Keratinocyte (primary cell): ENCODE measurements around the gene SHISA9. TPM values are rescaled to one million over a fixed set of nuclear protein-coding genes. Genes with fewer than 3 reads are reported as not detected.

Experiments used
- DNase-seq: peaks from one replicate; pipeline ENCODE4 v3.0.0-alpha.2; 2011; ENCODE audit warnings: low read depth, missing footprints, low spot score
- FAIRE-seq: peaks from 2 replicates; lab custom pipeline; 2011; peaks lifted over from hg19 to GRCh38; lab: Jason Lieb, UNC
- H2AFZ ChIP-seq: 2 replicates; pipeline ENCODE4 v1.6.0; 2012; ENCODE audit warnings: low read length, control low read depth, inconsistent platforms; ENCODE audit not compliant: control insufficient read depth
- H3K27ac ChIP-seq: 2 replicates; pipeline ENCODE4 v1.5.1; 2011; ENCODE audit warnings: low read length; ENCODE audit not compliant: control insufficient read depth, insufficient read depth
- H3K27me3 ChIP-seq: 3 replicates; pipeline ENCODE4 v1.6.0; 2011; ENCODE audit warnings: low read length; ENCODE audit not compliant: control insufficient read depth, insufficient read depth; ENCODE audit errors: extremely low read depth
- H3K36me3 ChIP-seq, 2 experiments: 2 replicates in 1 of 2; 3 replicates in 1 of 2; pipeline ENCODE4 v1.5.1; 2011; ENCODE audit warnings: low read length in 2 of 2, mild to moderate bottlenecking in 1 of 2; ENCODE audit not compliant: control insufficient read depth in 2 of 2, insufficient read depth in 2 of 2; ENCODE audit errors: extremely low read depth in 1 of 2
- H3K4me1 ChIP-seq: 3 replicates; pipeline ENCODE4 v1.5.1; 2011; ENCODE audit warnings: low read length; ENCODE audit not compliant: control insufficient read depth, insufficient read depth; ENCODE audit errors: extremely low read depth
- H3K4me2 ChIP-seq: 3 replicates; pipeline ENCODE4 v1.6.0; 2011; ENCODE audit warnings: low read depth, low read length; ENCODE audit not compliant: control insufficient read depth, insufficient read depth; ENCODE audit errors: extremely low read depth
- H3K4me3 ChIP-seq, 3 experiments: fragments of 200-600 bp in 1 of 3; sonication (generic) in 1 of 3; 2 replicates in 2 of 3; 3 replicates in 1 of 3; pipeline ENCODE4 v1.5.1; 2011 to 2016; ENCODE audit warnings: low read length in 3 of 3, mild to moderate bottlenecking in 3 of 3, control low read depth in 2 of 3, inconsistent platforms in 1 of 3, low read depth in 1 of 3, mixed read lengths in 1 of 3, mixed run types in 1 of 3, moderate library complexity in 1 of 3; ENCODE audit not compliant: control insufficient read depth in 2 of 3, insufficient read depth in 2 of 3; ENCODE audit errors: extremely low read depth in 1 of 3
- H3K79me2 ChIP-seq: 2 replicates; pipeline ENCODE4 v1.6.0; 2012; ENCODE audit warnings: low read length; ENCODE audit not compliant: control insufficient read depth, insufficient read depth
- H3K9ac ChIP-seq: 3 replicates; pipeline ENCODE4 v1.6.0; 2011; ENCODE audit warnings: low read length; ENCODE audit not compliant: control insufficient read depth, insufficient read depth; ENCODE audit errors: extremely low read depth
- H3K9me1 ChIP-seq: 3 replicates; pipeline ENCODE4 v1.6.0; 2011; ENCODE audit warnings: low read length; ENCODE audit not compliant: control insufficient read depth, insufficient read depth; ENCODE audit errors: extremely low read depth
- H3K9me3 ChIP-seq: 2 replicates; pipeline ENCODE4 v1.5.1; 2012; ENCODE audit warnings: low read depth, low read length; ENCODE audit not compliant: control insufficient read depth
- H4K20me1 ChIP-seq: 3 replicates; pipeline ENCODE4 v1.6.0; 2011; ENCODE audit warnings: low read length; ENCODE audit not compliant: control insufficient read depth, insufficient read depth; ENCODE audit errors: extremely low read depth
- EZH2 ChIP-seq: IDR thresholded peaks from one replicate; pipeline ENCODE4 v1.6.1; 2012; ENCODE audit warnings: inconsistent platforms, mild to moderate bottlenecking, low read length, moderate library complexity
- dilution Hi-C: fragments of 300-500 bp; cut with MboI; formaldehyde crosslinking; loops from one replicate; pipeline ENCODE4 v1.7.0; 2020; ENCODE audit warnings: low sequenced_read_pairs; ENCODE audit not compliant: extremely low pct_ligation_motif_present
- polyA plus RNA-seq, 5 experiments: library from polyadenylated mRNA; depleted of rRNA in 3 of 5; stranded (reverse) in 3 of 5; stranded (forward) in 1 of 5; unstranded in 1 of 5; fragments of >200 nt; gene quantifications; 1 replicate in 1 of 5; 2 replicates in 3 of 5; 3 replicates in 1 of 5; pipeline versions ENCODE4 v1.2.1 to v1.2.3, GENCODE V29; 2011 to 2012; ENCODE audit warnings: missing spikeins in 2 of 5, low read depth in 1 of 5, low replicate concordance in 1 of 5
- TF ChIP-seq, protein P1 (sequence below), 3 experiments: IDR thresholded peaks in 1 of 3; conservative IDR thresholded peaks in 1 of 3; optimal IDR thresholded peaks in 1 of 3; 2 replicates in 2 of 3; 3 replicates in 1 of 3; pipeline versions ENCODE3 to v1.5.1; 2011; ENCODE audit warnings: low read length in 3 of 3, mild to moderate bottlenecking in 3 of 3, moderate library complexity in 2 of 3, control low read depth in 1 of 3, inconsistent platforms in 1 of 3; ENCODE audit not compliant: insufficient read depth in 2 of 3; ENCODE audit errors: extremely low read depth in 1 of 3

The SHISA9 gene
- polyA plus RNA-seq, 1 donor (not counting 4 experiments of a cell fraction or from before 2014, with no cell fraction given): 0.28 TPM

DNA sequence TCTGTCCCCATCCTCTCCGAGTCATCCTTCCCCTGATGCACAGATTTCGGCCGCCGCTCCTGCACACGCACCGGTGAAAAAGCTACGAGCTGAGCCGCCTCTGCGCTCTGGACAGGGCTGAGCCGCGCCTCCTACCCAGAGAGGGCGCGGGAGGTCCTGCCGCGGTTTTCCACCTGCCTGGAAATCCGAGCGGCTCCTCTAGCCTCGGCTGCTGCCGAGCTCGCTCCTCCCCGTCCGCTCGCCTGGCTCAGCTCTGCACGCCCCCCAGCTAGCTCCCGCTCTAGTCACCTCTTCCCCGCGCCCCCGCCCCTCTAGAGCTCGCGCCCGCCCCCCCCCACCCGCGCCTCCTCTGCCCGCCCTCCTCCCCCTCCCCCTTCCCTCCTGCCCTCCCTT, 198 bp upstream of the SHISA9 start:
- dilution Hi-C loops: no loop called here
- FAIRE-seq: no peak

DNA sequence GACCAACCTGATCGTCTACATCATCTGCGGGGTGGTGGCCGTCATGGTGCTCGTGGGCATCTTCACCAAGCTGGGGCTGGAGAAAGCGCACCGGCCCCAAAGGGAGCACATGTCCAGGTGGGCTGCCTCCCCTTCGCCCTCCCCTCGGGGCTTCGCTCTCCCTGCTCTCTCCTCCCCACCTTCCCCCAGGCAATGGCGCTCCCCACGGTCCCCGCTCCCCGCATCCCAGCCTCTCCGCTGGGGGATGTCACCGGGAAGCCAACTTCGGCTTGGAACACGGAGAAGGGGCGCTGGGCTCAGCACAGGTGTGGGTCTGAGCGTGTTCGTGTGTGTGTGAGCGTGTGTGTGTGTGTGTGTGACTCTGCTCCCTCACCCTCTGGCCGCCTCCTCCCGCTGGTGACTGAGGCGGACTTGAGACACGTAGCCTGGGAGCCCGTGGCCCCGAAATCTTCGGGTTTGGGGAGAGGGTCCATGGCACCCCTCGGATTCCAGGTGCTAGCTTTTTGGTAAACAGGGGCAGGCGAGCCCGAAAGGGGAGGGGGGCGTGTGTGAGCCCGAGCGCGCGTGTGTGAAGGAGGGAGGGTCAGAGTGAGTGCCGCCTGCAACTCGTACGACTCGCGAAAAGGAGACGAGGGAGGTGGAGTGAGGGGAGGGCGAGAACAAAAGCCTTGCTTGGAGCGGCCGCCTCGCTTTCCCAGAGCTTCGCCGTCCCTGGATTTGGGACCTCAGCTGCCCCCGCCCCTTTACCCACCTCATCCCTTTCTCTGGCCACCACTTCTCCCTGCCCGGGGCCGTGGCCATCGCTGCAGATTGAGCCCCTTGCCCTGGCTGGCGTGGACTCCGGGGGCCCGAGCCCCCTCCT, 1.3 kb downstream of the SHISA9 start:
- Histone ChIP-seq H4K20me1 (no peaks in the 10 kb centered on the region), H3K4me1 (no peaks in the 10 kb centered on the region), H3K36me3 (no peaks in the 10 kb centered on the region), H3K4me2 (no peak overlapping the region), H3K9me1 (no peaks in the 10 kb centered on the region), H3K27ac (no peak overlapping the region), H3K4me3 (peak overlapping the region in 1 of 3 experiments; percentile 3), H3K9me3 (no peaks in the 10 kb centered on the region), H2AFZ (no peak overlapping the region), H3K27me3 (peaks cover 60% of the 10 kb centered on the region), H3K79me2 (no peaks in the 10 kb centered on the region), H3K9ac (no peak overlapping the region)
- dilution Hi-C loops: no loop called here
- FAIRE-seq (no peak), DNase-seq (no peak)
- TF ChIP-seq, protein P1, sequence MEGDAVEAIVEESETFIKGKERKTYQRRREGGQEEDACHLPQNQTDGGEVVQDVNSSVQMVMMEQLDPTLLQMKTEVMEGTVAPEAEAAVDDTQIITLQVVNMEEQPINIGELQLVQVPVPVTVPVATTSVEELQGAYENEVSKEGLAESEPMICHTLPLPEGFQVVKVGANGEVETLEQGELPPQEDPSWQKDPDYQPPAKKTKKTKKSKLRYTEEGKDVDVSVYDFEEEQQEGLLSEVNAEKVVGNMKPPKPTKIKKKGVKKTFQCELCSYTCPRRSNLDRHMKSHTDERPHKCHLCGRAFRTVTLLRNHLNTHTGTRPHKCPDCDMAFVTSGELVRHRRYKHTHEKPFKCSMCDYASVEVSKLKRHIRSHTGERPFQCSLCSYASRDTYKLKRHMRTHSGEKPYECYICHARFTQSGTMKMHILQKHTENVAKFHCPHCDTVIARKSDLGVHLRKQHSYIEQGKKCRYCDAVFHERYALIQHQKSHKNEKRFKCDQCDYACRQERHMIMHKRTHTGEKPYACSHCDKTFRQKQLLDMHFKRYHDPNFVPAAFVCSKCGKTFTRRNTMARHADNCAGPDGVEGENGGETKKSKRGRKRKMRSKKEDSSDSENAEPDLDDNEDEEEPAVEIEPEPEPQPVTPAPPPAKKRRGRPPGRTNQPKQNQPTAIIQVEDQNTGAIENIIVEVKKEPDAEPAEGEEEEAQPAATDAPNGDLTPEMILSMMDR (optimal IDR thresholded peaks at IDR 0.05 in 1 of 3, IDR thresholded peaks at IDR 0.05 in 1 of 3, conservative IDR thresholded peaks at IDR 0.05 in 1 of 3; ENCODE audit: extremely low read depth in 1 of 3, insufficient read depth in 2 of 3, low read length in 3 of 3): no peak
- TF ChIP-seq EZH2: peak; percentile 88

More for the DNA sequence above, 198 bp upstream of the SHISA9 start:
- Histone ChIP-seq H3K36me3 (no peaks in the 10 kb centered on the region), H3K4me1 (no peaks in the 10 kb centered on the region), H3K4me3 (no peak overlapping the region), H3K79me2 (no peaks in the 10 kb centered on the region), H4K20me1 (no peaks in the 10 kb centered on the region), H3K27me3 (peaks cover 60% of the 10 kb centered on the region), H3K27ac (no peak overlapping the region), H2AFZ (no peak overlapping the region), H3K9ac (no peak overlapping the region), H3K9me1 (no peaks in the 10 kb centered on the region), H3K4me2 (no peak overlapping the region), H3K9me3 (no peaks in the 10 kb centered on the region)
- TF ChIP-seq, protein P1 (optimal IDR thresholded peaks at IDR 0.05 in 1 of 3, IDR thresholded peaks at IDR 0.05 in 1 of 3, conservative IDR thresholded peaks at IDR 0.05 in 1 of 3; ENCODE audit: extremely low read depth in 1 of 3, insufficient read depth in 2 of 3, low read length in 3 of 3): no peak
- peak; percentile 82 for TF ChIP-seq EZH2
- no peak for DNase-seq
